Stimulated activated CD8-positive, alpha-beta memory T cell treated with anti-CD3 and anti-CD28 coated beads, Interleukin-2, amount 100 ng/mL, for 1 hour (primary cell): ENCODE measurements around the gene PRB4.
"Not testable (repeated sequence)": the region's sequence is repeated elsewhere in the genome, so short reads cannot be mapped to it uniquely, and the experiment has no call there.

ENCODE experiments used
- DNase-seq, 2 donors: peaks; one replicate each; pipeline ENCODE4 v3.0.0-alpha.2; 2020; ENCODE audit warnings: low read depth in 2 of 2

Gene PRB4

GRCh38 chr12:11310336-11310735 is at the start of gene PRB4:
TSS of gene PRB4 (minus strand) at chr12:11310436. CDS start at chr12:11310398, 38 bp downstream.
- no peak for DNase-seq

- not testable (repeated sequence) for DNase-seq
Measured at GRCh38 chr12:11351736-11352135, 41.5 kb upstream of the PRB4 start.

GRCh38 chr12:11348439-11348838 is 38.2 kb upstream of the PRB4 start:
- DNase-seq: no peak

GRCh38 chr12:11347810-11348209 is 37.6 kb upstream of the PRB4 start:
- DNase-seq: no peak

- no peak for DNase-seq
Measured at GRCh38 chr12:11344500-11344899, 34.3 kb upstream of the PRB4 start.

GRCh38 chr12:11324426-11324825 is 14.2 kb upstream of the PRB4 start:
- DNase-seq: no peak

GRCh38 chr12:11321980-11322379 is 11.7 kb upstream of the PRB4 start:
- no peak for DNase-seq

GRCh38 chr12:11307143-11307542 is 3.1 kb downstream of the PRB4 start:
- no peak for DNase-seq

- no peak for DNase-seq
Measured at GRCh38 chr12:11273449-11273848, 36.8 kb downstream of the PRB4 start.

- DNase-seq: no peak
Measured at GRCh38 chr12:11269607-11270006, 40.6 kb downstream of the PRB4 start, which contains the start of gene PRB3. TSS of gene PRB3 (minus strand) at chr12:11269707. CDS start at chr12:11269669, 38 bp downstream.

- DNase-seq: no peak
Measured at GRCh38 chr12:11264501-11264900, 45.7 kb downstream of the PRB4 start.
